Measurements from ENCODE around the gene MMADHC.

- TF ChIP-seq CTCF (IDR thresholded peaks at IDR 0.05) = peak in 2 of 7 experiments; percentile 9 to 17
- no peak for TF ChIP-seq EP300 (IDR thresholded peaks at IDR 0.05)
Observed at GRCh38 chr2:149573760-149574159, 13.8 kb downstream of the MMADHC start.
